Pons (tissue), 1 donor: ENCODE results near the gene NHERF1.

ENCODE experiments used
- DNase-seq: peaks from one replicate; pipeline ENCODE4 v3.0.0-alpha.2; 2016; ENCODE audit warnings: low spot score

NHERF1 gene

GRCh38 chr17:74749279-74750038 is 1.0 kb downstream of the NHERF1 start:
- DNase-seq, result no peak

GRCh38 chr17:74750039-74750326 is 1.6 kb downstream of the NHERF1 start:
- no peak for DNase-seq

- no peak for DNase-seq
Measured at GRCh38 chr17:74750327-74751069, 2.1 kb downstream of the NHERF1 start.

GRCh38 chr17:74752415-74752814 is 4.0 kb downstream of the NHERF1 start:
- DNase-seq, result no peak

DNA sequence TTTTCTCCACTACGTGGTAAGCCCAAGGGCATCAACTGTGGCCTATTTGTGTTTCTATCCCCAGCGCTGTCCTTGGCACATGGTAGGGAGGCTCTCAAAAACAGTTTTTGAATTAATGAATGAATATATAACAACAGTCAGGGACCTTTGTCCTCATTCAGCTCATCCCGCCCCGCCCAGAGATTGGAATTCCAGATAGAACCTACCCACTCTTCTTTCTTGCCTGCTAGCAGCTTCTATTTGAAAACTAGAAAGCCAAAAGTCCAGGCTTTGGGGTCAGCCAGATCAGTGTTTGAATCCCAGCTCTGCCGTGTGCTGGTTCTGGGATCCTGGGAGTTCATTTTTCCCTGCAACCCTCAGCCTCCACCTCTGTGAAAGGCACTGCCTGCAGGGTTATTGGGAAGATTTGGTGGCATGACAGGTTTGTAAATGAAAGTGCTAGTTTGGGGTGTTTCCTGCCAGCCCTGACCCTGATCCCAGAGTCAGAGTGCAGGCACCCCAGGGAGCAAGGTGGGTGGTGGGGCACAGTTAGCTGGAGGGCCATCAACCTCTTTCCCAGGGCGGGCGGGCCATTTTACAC is 4.5 kb downstream of the NHERF1 start:
- no peak for DNase-seq

- no peak for DNase-seq
Measured at GRCh38 chr17:74754832-74755231, 6.4 kb downstream of the NHERF1 start.

DNA sequence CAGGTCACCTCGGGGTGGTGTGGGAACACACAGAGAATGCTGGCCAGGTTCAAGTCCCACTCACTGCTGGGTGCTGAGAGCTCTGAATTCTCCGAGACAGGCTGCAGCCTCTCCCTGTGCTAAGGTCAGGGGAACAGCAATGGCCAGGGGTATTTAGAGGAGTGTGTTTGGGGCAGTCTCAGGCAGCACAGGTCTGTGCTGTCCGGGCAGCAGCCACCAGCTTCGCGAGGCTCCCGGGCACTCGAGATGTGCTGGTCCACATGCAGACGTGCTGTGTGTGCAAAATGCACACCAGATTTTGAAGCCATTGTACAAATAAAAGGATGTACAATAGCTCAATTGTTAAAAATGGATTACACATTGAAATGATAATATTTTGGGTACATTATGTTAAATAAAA is 7.1 kb downstream of the NHERF1 start:
- DNase-seq, result no peak

DNA sequence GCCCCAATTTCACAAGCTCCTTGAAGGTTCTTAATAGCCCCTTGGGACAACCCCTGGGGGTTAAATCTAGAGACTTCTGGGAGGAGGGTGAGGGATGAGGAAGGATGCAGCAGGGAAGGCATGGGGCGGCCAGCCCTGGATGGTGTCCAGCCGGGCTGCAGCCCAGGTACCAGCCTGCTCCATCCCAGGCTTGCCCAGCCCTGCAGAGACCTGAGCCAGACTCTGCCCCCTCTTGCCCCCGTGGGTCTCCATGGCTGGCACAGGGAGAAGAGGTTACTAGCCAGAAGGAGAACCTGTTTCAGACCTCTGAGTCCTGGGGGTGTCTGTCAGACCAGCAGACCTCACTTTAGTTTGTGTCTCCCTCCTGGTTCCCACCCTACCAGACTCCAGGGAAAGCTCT is 8.5 kb downstream of the NHERF1 start:
- DNase-seq, result no peak

- DNase-seq, result no peak
Measured at GRCh38 chr17:74757502-74757901, 9.1 kb downstream of the NHERF1 start.

DNA sequence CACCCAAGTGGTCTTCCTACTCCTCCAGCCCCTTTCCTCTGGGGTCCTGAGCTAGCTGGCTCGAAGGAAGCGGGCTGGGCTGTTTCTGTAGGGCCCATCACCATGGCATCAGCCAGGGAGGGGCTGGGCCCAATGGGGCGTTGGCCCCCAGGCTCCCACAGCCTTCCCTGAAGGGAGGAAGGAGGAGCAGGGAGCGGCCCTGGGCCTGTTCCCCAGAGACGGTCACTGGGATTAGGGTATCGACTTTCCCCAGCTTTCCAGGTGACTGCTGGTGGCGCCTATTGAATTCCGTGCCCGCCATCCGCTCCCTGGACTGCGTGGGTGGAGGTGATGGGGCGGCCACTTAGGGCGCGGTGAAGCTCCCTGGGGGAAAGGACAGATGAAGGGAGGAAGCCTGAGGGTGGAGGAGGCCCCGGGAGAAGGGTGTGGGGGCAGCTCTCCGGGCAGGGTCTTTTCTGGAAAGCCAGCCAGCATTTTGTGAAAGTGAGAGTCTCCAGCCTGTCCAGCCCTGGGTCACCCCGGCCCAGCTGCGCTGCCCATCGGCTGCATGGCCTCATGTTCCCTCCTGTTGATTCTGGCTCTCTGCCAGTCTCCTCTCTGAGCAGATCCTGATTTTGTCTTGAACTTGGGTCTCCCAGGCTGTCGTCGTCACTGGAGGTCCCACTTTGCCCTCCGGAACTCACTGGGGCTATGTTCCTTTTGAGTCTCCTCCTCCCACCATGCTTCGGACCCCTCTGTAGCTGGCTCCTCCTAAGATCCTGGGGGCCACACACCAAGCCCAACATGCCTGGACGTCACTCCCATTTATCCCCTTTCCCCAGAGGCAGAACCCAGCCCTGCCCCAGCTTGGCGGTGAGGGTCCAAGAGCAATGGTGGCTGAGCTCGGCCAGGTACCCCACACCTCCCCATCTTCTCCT is 9.8 kb downstream of the NHERF1 start:
- DNase-seq, result no peak

DNA sequence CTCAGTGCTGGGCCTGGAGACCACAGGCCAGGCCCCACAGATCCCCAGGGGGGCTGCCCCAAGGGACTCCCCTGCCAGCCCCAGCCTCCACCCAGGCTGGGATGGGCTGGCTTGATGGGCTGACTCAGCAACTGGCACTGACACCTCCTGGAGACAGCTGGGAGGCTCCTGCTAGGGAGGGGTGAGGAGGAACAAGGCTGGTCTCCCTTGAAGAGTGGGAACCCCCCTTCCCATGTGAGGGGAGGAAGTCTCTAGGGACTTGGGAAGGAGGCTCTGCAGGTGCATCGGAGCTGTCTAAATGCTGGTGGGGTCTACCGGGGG is 10.4 kb downstream of the NHERF1 start:
- no peak for DNase-seq

DNA sequence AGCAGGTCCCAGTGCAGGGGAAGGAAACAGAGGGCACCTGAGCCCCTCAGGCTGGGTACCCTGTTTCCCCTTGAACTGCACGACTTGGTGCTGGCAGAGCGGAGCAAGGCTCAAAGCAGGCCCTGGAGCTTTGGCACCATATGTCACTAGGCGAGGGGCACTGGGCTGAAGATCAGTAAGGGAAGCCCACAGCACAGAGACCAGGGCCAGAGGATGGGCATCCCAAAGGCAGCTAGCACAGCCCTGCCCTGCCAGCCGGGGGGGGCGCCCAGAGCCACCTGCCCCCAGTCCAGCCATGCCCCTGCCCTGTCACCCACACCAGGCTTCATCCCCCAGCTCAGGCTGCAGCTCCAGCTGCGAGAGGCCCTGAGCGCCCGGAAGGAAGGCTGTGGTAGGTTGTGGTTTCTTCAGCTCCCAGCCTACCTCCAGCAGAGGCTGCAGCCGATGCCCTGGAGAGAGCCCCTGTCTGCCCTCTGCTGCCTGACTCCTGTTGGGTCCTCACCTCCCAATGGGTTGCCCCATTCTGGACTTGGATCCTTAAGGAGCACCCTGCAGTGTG is 10.9 kb downstream of the NHERF1 start:
- DNase-seq, result no peak

DNA sequence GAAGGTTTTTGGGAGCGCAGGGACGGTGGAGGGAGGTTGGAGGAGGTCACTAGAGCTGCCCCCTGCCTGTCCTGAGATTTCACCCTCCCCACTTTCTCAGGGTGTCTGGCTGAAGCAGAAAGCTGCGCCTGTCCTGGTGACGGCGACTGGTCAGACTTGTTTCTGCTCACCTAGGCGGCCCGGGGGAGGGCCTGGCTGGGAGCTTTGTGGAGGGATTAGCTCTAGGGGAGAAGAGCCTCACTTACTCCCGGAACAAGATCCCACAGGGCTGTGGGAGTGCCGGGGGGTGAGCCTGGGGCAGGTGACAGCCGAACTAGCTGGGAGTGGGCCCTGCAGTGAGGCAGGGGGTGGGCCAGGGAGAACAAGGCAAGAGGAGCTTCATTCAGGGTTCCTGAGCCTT is 11.5 kb downstream of the NHERF1 start:
- DNase-seq, result no peak

GRCh38 chr17:74760404-74761105 is 12.1 kb downstream of the NHERF1 start:
- DNase-seq, result peak; percentile 87

- DNase-seq, result no peak
Measured at GRCh38 chr17:74761419-74761818, 13.0 kb downstream of the NHERF1 start.

GRCh38 chr17:74761931-74762330 is 13.5 kb downstream of the NHERF1 start:
- DNase-seq, result no peak

DNA sequence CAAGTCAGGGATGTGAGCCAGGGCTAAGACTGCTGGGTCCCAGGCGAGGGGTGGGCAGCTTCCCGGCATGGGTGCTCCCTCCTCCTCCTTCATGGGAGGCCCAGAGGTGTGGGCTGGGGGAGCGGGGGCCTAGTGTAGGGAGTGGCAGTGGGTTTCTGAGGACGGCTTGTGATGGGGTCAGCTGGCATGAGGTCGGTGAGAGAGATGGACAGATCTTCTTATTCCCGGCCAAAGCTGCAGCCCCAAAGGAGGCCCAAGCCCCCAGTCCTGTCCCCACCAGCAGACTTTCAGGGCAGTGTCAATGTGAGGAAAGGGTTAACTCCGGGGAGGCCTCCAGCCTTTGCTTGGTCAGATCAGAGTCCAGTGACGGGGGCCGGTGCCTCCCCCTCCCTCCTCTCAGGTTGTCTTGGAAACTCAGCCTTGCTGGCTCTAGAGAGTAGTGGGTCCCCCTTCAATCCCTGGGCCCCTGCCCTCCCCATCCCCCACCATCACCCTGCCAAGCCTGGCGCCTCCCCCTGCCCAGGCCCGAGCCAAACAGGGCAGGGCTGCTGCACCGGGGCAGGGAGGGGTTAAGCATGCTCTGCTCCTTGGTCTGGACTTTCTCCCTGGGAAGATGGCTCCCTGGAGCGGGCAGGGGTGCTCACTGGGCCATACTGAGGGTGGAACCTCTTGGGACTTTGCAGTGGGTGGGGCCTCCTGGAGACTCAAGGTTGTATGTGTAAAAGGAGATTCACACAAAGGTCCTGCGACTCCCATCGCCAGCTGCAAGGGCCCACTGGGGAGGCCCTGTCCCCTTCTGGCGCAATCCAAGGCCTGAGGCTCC is 15.3 kb downstream of the NHERF1 start:
- DNase-seq, result no peak

DNA sequence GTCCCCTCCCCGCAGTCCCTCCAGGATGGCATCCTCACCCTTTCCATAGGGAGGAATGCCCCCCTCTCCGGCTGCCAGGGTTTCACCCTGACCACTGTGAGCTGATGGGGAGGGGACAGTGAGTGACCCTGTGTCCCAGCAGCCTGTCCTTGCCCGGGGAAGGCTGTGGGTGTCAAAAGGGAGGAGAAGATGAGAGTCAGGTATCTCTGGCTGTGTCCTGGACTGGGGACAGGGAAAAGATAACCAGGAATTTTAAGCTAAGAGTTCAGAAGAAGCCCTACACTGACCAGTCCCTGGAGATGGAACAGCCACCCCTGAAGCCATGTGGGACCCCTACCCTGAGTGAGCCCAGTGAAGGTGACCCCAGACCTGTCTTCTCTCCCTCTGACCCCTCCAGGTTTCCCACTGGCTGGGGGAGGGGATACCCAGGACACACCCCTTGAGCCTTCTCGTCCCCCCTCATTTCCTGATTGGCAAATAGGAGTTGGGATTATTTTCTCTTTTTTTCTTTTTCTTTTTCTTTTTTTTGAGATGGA is 16.4 kb downstream of the NHERF1 start:
- DNase-seq, result no peak

DNA sequence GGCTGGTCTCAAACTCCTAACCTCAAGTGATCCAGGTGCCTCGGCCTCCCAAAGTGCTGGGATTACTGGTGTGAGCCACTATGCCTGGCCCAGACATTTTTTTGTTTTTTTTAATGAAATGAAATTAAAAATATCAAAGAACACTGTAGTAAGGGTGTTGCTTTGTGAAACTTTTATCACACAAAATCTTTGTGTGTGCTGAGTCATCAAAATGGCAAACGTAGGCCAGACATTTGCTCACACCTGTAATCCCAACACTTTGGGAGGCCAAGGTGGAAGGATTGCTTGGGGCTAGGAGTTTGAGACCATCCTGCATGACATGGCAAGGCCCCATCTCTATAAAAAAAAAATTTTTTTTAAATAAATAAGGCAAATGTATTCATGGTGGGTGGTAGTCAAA is 18.0 kb downstream of the NHERF1 start:
- no peak for DNase-seq

- DNase-seq, result peak; percentile 96
Measured at GRCh38 chr17:74767111-74767516, 18.7 kb downstream of the NHERF1 start.
